Stimulated activated CD4-positive, alpha-beta T cell treated with anti-CD3 and anti-CD28 coated beads, Interleukin-12 subunit alpha, Interleukin-12 subunit beta, amount 100 ng/mL, for 24 hours (primary cell): ENCODE results near the gene STATH.
"Not testable (repeated sequence)": the region's sequence is repeated elsewhere in the genome, so short reads cannot be mapped to it uniquely, and the experiment has no call there.

Experiments
- DNase-seq, 2 experiments: peaks; one replicate each; pipeline ENCODE4 v3.0.0-alpha.2; 2020; ENCODE audit warnings: low read depth in 2 of 2

Gene STATH, protein sequence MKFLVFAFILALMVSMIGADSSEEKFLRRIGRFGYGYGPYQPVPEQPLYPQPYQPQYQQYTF

DNA sequence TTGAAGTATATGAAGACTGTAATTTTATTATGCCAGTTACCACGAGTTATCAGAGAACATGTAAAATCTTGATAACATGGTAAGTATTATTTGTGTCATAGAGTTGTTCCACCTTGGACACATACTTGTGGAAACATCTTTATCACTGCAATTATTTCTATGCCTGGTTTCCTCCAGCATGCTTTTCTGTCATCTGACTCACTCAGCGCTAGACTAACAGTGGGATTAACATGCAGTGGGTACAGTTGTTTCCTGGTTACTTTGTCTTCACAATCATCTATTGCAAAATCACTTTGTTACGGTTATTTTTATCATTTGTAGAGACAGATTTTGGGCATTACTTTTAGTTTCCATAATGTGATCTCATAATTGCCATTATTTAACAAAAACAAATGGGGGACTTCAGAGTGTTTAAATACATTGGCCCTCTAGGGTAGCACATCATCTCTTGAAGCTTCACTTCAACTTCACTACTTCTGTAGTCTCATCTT lies at the start of gene STATH:
Gene STATH, plus strand, starts transcription at position 441 of the 491 bp plus-strand sequence. CDS start 2,472 bp downstream, outside the sequence.
- no peak for DNase-seq

DNA sequence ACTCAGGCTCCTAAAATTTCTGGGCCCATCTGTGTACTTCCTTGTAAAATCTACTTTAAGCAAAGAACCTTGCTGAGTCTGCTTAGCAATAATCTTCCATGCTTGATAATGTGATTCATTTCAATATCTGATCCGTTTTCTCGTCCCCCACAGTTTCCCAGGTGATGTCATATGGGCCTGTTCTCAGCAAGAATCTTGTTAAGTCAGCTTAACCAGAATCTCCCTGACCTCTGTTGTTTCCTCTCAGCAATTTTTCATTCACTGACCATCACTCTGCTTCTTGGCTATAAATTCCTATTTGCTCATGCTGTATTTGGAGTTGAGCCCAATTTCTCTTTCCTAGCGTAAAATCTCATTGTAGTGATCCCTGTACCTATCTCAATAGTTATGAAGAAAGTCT lies 44.2 kb upstream of the STATH start:
- no peak for DNase-seq

DNA sequence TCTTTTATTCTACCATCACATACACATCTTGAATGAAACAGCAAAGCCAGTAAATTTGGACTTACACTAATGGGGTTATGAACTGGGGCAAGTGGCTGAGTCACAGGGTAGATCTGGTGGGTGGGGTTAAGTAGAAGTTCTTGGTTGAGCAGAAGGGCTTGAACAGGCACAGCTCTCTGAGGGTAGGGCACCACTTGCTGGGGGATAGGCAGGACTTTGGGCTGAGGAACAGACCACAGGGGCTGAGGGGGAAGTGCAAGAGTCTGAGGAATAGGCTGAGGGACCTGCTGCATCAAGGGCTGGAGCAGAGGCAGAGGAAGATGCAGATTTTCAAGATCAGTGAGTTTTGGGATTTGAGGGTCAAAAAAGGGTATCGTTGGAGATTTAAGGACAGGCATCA lies 38.6 kb upstream of the STATH start:
- DNase-seq: no peak

DNA sequence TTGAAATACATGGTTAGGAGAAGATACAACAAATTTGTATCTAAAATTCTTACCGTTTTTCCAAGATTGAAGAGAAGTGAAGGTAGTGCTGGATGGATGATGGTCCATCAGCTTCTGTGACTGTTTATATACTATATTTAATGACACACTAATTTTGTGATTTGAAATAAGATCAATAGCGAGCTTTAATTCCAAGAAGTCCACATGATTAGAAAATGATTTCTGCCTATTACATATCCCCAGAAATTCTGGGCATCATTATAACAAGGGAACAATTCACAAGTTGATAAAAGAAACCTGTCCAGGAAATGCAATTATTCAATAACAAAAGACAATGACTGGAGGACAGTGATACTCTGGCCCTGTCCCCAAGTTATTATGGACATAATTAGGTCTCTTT lies 30.1 kb upstream of the STATH start, which contains the start of gene CSN2:
Gene CSN2, minus strand, starts transcription at position 101 of the 400 bp plus-strand sequence. CDS start 4,733 bp downstream, outside the sequence.
- no peak for DNase-seq

DNA sequence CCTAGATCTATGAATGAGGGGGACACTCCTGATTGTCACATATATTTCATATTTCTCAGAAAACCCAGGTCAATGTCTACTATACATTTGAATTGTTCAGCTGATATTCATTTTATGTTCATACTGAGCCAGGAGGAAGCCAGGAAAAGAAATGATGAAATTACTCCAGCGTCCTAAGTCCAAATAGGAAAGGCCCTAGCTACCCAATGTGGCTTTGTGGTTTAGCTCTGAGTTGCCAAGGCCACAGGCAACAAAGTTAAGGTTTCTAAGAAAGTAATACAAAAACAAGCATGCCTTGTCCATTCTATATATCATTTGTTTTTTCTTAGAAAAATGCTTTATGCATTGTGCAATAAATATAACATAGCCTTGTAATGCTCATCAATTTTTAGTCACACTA lies 25.7 kb upstream of the STATH start:
- no peak for DNase-seq

DNA sequence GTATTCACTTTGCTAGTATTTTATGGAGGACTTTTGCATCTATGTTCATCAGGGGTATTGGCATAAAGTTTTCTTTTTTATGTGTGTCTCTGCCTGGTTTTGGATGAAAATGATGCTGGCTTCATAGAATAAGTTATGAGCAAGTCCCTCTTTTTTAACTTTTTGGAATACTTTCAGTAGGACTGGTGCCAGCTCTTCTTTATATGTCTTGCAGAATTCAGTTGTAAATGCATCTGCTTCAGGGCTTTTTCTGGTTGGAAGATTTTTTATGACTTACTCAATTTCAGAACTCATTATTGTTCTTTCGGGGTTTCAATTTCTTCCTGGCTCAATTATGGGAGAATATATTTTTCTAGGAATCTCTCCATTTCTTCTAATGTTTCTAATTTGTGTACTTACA lies 21.1 kb upstream of the STATH start:
- DNase-seq: no peak

DNA sequence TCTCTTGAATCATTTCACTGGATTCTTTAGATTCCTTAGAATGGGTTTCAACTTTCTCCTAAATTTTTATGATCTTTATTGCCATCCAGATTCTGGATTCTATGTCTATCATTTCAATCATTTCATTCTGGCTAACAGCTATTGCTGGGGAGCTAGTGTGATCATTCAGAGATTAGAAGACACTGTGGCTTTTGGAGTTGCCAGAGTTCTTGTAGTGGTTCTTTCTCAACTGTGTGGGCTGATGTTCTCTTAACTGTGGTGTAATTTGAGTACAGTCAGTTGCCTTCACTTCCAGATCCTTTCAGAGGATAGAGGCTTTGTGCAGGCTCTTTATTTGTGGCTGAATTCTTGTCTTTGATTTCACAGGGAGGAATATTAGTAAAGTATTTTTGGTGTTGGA lies 18.2 kb upstream of the STATH start:
- DNase-seq: no peak

DNA sequence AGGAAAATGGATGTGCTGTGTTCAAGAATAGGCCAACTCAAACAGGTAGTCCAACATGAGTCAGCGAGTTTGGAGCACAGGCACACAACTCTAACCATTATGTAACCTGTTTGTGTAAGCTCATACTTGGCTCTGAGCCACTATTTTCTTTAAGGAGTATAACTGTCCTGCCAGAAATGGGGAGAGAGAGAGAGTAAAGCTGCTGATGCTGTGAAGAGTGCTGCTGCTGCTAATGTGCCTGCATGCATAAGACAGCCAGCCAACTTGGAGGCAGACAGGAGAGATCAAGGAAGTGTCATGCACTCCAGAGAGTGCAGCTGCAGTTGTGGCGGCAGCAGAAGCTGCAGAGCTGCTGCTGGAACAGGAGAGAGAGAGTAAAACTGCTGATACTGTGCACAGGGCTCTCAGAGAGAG lies 11.7 kb upstream of the STATH start:
- no peak for DNase-seq

DNA sequence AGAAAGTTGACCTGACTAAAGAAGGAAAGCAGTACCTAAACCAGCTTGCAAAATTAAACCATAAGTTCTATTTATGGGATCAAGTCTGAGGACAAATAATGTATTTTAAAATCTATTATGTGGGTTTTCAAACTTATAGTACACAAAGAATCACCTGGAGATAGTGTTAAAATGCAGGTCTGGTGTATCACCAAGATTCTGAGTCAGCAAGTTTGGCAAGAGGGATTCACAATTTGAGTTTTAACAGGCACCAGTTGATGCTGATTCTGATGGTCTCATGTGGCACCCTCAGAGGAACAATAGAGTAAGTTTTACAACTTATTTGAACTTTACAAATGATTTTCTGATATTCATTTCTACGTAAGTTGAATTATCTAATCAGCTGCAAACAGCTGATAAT lies 9.1 kb upstream of the STATH start:
- no peak for DNase-seq

DNA sequence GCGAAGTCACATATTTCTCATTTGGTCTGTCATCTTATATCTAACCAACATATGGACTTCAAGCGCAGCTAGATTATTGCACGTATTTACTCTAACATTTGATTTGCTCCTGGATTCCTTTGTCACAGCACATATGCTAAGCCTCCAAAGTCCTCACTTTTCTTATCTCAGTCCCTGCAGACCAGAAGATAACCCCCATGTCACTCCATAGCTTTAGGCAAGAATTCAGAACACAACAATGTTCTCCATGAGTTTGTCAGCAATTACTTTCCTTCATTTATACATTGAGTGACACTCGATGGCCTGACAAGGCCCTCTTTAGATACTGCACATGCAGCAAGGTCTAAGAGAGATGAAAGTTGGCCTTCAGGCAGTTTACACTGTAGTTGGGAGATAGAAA lies 4.8 kb upstream of the STATH start:
- no peak for DNase-seq

DNA sequence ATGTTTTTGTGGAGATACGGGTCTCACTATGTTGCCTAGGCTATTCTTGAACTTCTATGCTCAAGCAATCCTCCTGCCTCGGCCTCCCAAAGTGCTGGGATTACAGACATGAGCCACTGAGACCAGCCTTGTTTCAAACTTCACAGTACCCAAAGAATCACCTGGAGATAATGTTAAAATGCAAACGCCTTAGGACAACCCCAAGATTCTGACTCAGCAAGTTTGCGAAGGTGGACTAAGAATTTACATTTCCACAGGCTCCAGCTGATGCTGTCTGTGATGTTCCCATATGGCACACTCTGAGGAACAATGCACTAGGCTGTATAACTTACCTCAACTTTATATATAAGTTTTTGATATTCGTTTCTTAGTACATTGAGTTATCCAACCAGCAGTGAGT lies 984 bp upstream of the STATH start:
- no peak for DNase-seq

DNA sequence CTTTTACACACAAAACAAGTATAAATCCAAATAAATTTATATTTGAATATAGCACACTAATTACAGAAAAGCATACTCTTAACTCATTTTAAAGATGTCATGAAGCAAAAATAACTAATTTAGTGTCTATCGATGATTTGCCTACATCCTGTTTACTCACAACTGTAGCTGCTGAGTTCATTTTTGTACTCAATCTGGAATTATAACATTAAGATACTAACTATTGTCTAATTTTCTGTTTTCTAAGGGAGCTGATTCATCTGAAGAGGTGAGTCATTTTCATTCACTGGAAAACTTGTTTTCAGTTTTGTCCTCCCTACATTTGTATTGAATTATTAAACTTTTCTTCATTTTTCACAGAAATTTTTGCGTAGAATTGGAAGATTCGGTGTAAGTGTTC lies 3.7 kb downstream of the STATH start:
- DNase-seq: no peak

DNA sequence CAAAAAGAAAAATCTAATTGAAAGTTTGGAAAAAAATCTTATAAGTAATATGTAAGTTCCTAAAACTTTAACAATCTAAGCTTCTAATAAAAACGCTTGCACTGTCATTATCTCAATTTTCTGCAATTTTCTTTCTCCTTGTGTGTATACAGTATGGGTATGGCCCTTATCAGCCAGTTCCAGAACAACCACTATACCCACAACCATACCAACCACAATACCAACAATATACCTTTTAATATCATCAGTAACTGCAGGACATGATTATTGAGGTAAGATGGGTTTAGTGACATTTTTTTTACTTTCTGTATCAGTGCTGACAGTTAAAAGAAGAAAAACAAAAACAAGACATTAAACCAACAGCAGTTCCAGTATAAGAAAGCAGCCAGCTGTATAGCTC lies 4.9 kb downstream of the STATH start:
- DNase-seq: no peak

DNA sequence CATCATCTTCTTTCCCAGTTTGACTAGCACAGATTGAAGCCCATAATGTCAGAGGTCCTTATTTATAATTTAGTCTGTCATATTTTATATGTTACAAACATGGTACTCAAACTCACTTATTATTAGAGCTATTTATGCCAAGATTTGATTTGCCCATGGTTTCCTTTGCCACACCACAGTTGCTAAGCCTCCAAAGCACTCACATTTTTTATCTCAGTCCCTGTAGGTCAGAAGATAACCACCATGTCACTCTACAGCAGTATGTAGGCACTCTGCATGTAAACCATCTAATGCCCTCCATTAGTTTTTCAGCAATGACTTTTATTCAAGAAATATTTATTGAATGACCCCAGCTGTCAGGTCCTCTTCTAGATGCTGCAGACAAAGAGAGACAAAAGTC lies 6.7 kb downstream of the STATH start:
- no peak for DNase-seq

DNA sequence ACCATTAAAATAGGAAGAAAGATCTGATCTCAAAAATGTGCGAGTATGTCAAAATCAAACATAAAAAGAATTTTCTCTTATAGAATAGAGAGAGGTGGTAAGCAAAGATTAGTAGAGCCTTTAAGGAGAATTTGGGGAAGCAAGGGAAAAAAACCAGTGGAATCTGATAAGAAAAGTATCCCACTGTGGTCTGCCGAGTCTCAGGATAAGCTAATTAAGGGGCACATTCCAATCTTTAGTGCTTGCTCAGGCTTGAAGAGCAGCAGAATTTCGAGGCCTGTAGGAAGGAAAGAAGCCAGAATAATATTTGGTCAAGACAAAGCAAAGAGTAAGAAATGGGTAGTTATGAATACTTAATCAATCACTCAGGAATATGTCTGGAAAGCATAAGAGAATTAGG lies 13.0 kb downstream of the STATH start:
- DNase-seq: no peak

DNA sequence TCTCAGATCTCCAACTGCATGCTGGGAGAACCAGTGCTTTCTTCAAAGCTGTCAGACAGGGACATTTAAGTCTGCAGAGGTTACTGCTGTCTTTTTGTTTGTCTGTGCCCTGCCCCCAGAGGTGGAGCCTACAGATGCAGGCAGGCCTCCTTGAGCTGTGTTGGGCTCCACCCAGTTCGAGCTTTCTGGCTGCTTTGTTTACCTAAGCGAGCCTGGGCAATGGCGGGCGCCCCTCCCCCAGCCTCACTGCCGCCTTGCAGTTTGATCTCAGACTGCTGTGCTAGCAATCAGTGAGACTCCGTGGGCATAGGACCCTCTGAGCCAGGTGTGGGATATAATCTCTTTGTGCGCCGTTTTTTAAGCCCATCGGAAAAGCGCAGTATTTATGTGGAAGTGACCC lies 23.2 kb downstream of the STATH start:
- not testable (repeated sequence) for DNase-seq

DNA sequence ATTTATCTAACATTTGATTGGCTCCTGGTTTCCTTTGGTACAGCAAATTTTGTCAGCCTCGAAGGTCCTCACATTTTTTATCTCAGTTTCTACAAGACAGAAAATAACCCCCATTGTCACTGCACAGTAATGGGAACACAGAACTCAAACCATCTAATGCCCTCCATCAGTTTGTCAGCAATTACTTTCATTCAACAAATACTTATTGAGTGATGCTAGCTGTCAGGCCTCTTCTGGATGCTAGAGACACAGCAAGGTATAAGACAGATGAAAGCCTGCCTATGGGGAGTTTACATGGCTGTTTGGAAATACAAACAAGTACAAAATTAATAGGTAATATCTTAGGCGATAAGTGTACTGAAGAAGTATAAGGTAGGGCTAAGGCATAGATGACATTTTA lies 27.5 kb downstream of the STATH start:
- DNase-seq: no peak

DNA sequence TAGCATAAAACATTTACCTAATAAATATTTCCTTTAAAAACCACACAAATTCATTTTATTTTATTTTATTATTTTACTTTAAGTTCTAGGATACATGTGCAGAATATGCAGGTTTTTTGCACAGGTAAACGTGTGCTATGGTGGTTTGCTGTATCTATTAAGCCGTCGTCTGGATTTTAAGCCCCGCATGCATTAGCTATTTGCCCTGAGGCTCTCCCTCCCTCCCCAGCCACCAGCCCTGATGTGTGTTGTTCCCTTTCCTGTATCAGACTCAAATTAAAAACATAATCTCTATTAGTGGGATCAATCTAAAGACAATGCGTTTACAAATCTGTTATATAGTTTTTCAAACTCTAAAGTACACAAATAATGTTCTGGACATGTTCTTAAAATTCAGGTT lies 31.2 kb downstream of the STATH start:
- no peak for DNase-seq

DNA sequence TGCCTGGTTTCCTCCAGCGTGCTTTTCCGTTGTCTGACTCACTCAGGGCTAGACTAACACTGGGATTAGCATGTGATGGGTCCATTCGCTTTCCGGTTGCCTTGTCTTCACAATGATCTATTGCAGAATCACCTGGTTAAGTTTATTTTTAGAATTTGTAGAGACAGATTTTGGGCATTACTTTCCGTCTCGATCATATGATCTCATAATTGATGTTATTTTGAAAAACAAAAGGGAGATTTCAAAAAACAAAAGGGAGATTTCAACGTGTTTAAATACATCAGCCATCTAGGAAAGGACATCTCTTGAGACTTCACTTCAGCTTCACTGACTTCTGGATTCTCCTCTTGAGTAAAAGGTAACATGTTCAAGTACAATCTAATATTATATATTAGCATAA lies 32.4 kb downstream of the STATH start, which contains the start of gene HTN3:
Gene HTN3, plus strand, starts transcription at position 301 of the 400 bp plus-strand sequence. CDS start 2,282 bp downstream, outside the sequence.
- not testable (repeated sequence) for DNase-seq

DNA sequence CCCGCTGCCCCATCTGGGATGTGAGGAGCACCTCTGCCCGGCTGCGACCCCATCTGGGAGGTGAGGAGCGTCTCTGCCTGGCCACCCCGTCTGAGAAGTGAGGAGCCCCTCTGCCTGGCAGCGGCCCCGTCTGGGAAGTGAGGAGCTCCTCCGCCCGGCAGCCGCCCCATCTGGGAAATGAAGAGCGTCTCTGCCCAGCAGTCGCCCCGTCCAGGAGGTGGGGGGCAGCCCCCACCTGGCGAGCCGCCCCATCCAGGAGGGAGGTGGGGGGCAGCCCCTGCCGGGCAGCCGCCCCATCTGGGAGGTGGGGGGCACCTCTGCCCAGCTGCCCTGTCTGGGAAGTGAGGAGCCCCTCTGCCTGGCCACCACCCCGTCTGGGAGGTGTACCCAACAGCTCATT lies 41.8 kb downstream of the STATH start:
- not testable (repeated sequence) for DNase-seq

DNA sequence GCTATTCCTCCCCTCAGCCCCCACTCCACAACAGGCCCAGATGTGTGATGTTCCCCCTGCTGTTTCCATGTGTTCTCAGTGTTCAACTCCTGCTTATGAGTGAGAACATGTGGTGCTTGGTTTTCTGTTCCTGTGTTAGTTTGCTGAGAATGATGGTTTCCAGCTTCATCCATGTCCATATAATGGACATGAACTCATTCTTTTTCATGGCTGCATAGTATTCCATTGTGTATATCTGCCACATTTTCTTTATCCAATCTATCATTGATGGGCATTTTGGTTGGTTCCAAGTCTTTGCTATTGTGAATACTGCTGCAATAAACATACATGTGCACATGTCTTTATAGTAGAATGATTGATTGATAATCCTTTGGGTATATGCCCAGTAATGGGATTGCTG lies 44.2 kb downstream of the STATH start:
- not testable (repeated sequence) for DNase-seq

DNA sequence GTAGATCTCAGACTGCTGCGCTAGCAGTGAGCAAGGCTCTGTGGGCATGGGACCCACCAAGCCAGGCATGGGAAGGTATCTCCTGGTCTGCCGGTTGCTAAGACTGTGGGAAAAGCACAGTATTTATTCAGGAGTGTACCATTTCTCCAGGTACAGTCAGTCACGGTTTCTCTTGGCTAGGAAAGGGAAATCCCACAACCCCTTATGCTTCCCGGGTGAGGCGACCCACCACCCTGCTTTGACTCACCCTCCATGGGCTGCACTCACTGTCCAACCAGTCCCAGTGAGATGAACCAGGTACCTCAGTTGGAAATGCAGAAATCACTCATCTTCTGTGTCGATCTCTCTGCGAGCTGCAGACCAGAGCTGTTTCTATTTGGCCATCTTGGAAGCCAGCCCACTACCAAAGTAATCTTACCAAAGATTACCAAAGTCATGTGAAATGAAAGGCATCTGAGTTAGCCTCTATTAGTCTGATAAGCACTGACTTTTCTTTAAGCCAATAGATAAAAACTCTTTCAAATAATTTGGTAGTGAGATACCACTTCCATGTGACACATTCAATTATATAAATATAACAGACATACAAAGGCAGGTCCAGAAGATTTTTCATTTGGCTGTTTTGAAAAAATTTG lies 46.0 kb downstream of the STATH start:
- DNase-seq: no peak

DNA sequence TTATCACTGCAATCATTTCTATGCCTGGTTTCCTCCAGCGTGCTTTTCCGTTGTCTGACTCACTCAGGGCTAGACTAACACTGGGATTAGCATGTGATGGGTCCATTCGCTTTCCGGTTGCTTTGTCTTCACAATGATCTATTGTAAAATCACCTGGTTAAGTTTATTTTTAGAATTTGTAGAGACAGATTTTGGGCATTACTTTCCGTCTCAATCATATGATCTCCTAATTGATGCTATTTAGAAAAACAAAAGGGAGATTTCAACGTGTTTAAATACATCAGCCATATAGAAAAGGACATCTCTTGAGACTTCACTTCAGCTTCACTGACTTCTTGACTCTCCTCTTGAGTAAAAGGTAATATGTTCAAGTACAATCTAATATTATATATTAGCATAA lies 54.4 kb downstream of the STATH start, which contains the start of gene HTN1:
Gene HTN1, plus strand, starts transcription at position 301 of the 400 bp plus-strand sequence. CDS start 2,639 bp downstream, outside the sequence.
- DNase-seq: not testable (repeated sequence)
